Right lobe of liver (tissue), 6 donors: ENCODE data around the gene DDI2. TPM values are rescaled to one million over a fixed set of nuclear protein-coding genes. Genes with fewer than 3 reads are reported as not detected.

Experiments used
- ATAC-seq, 4 donors: fragments of 200-7000 bp; cut with Tn5 transposase; one replicate each; pipeline ENCODE4 v1.9.1; 2020; ENCODE audit warnings: mild to moderate bottlenecking in 4 of 4, moderate library complexity in 4 of 4
- DNase-seq, 3 donors: peaks; one replicate each; pipeline ENCODE4 v3.0.0-alpha.2; 2020
- H3K27ac ChIP-seq, 3 donors: fragments of 200-600 bp; one replicate each; pipeline ENCODE4 v1.8.0; 2022
- H3K27me3 ChIP-seq, 2 donors: fragments of 200-600 bp; one replicate each; pipeline ENCODE4 v1.8.0; 2022
- H3K36me3 ChIP-seq, 4 donors: fragments of 200-600 bp; sonication (generic) in 1 of 4; one replicate each; pipeline versions ENCODE4 v1.5.1 to v1.8.0; 2017 to 2022; ENCODE audit warnings: control low read depth in 1 of 4
- H3K4me1 ChIP-seq, 4 donors: fragments of 200-600 bp; sonication (generic) in 1 of 4; one replicate each; pipeline versions ENCODE4 v1.5.1 to v1.8.0; 2017 to 2022; ENCODE audit warnings: control low read depth in 1 of 4
- H3K4me3 ChIP-seq, 3 donors: fragments of 200-600 bp; one replicate each; pipeline ENCODE4 v1.8.0; 2022
- H3K9me3 ChIP-seq, 4 donors: fragments of 200-600 bp; sonication (generic) in 1 of 4; one replicate each; pipeline versions ENCODE4 v1.5.1 to v1.8.0; 2017 to 2022; ENCODE audit warnings: control low read depth in 1 of 4
- CTCF ChIP-seq, 4 donors: fragments of 200-600 bp in 3 of 4; fragments of 450-650 bp in 1 of 4; IDR thresholded peaks; one replicate each; pipeline versions ENCODE4 v1.5.1 to v1.8.0; 2016 to 2022; ENCODE audit warnings: antibody characterized with exemption in 4 of 4, mild to moderate bottlenecking in 2 of 4
- POLR2A ChIP-seq: fragments of 450-650 bp; IDR thresholded peaks from one replicate; pipeline ENCODE4 v1.6.1; 2017; ENCODE audit warnings: antibody characterized with exemption, mild to moderate bottlenecking
- WGBS: methylation state at CpG from one replicate; pipeline ENCODE4 v1.1.6; 2018; ENCODE audit warnings: low coverage, low lambda C conversion rate; ENCODE audit not compliant: insufficient coverage; ENCODE audit errors: missing lambda C conversion rate; 5-methylcytosine and 5-hydroxymethylcytosine counted together
- intact Hi-C, 2 donors: fragments of 100-400 bp; cut with DNase I; formaldehyde crosslinking; loops; one replicate each; pipeline versions ENCODE4 v1.11.2 to v1.14.1; 2022
- small RNA-seq, 2 experiments: library from RNA; depleted of rRNA; stranded (forward); fragments of <200 nt; gene quantifications; one replicate each; pipeline ENCODE3, GENCODE V24; 2016
- total RNA-seq, 6 experiments: library from RNA; depleted of rRNA in 2 of 6; stranded (reverse); fragments of >200 nt in 2 of 6; fragmentation: NEBNext Ultra II Directional in 3 of 6; extraction: Animal tissue kit (Norgen Biotek cat#: 25700) in 3 of 6; gene quantifications; one replicate each; pipeline versions ENCODE4 v1.1.0 to v1.2.4, GENCODE V29; 2016 to 2023
- donor health status: DM: no; HTN: yes; CAD: no.
- donor health status: DM: no; HTN: no; CAD: no.
- donor health status: DM: no; HTN: no; CAD: no.
- donor health status: DM: no; HTN: yes; CAD: no.
- donor health status: DM: no; HTN: yes; CAD: no.

DDI2 gene
- total RNA-seq, 6 experiments from 2014 or later, result 24.9 to 70.0 (median 42.9) TPM

- peaks cover 0 to 21% (median 11%) of the 10 kb centered on the region in 4 donors for H3K4me1 ChIP-seq
- intact Hi-C loops, result no loop called here
- H3K36me3 ChIP-seq, result peaks cover 0 to 31% (median under 1%) of the 10 kb centered on the region in 4 donors
- no peaks in the 10 kb centered on the region for H3K27me3 ChIP-seq
- H3K27ac ChIP-seq, result peak overlapping the region in 2 of 3 donors; percentile 44 to 54
- no peaks in the 10 kb centered on the region for H3K9me3 ChIP-seq
- ATAC-seq (peak; percentile 82 to 87 (median 84)), DNase-seq (peak in 2 of 3 donors; percentile 74 to 78)
- TF ChIP-seq CTCF (IDR thresholded peaks at IDR 0.05) (no peak), POLR2A (no peak)
- no peak overlapping the region for H3K4me3 ChIP-seq
- WGBS, result no CpG with 5 or more reads among the region's 8 CpGs
Observed at GRCh38 chr1:15718199-15718601, 100.9 kb downstream of the DDI2 start.

Small RNA genes within 50 kb of the gene (small RNA-seq; reads per million reads assigned to genes)
- gene AL121992.2 (0 reads per million in 2 experiments), gene CD24P1 (0 reads per million in 2 experiments), gene RNU7-179P (0 reads per million in 2 experiments)

Other genes starting within 250 kb of the DDI2 start
- gene EFHD2, start 207.6 kb upstream of the DDI2 start, total RNA-seq, result 10 to 100 TPM in 5 of 6 experiments, 1 to 10 TPM in 1; 9.9 to 19.4 (median 15.6) TPM
- not detected for gene CTRC, start 179.0 kb upstream of the DDI2 start, total RNA-seq
- gene CELA2A, start 160.7 kb upstream of the DDI2 start, total RNA-seq, result not detected
- not detected for gene CELA2B, start 141.4 kb upstream of the DDI2 start, total RNA-seq
- gene CASP9, start 93.2 kb upstream of the DDI2 start, total RNA-seq, result 1 to 10 TPM; 2.3 to 9.0 (median 8.2) TPM
- 10 to 100 TPM in 4 of 6 experiments, 1 to 10 TPM in 2; 8.4 to 15.0 (median 11.9) TPM for gene DNAJC16, start 90.6 kb upstream of the DDI2 start, total RNA-seq
- 10 to 100 TPM; 49.4 to 79.9 (median 66.1) TPM for gene AGMAT, start 32.4 kb upstream of the DDI2 start, total RNA-seq
- gene PLEKHM2, start 66.9 kb downstream of the DDI2 start, total RNA-seq, result 10 to 100 TPM; 15.6 to 27.9 (median 20.2) TPM
- gene SLC25A34, start 118.8 kb downstream of the DDI2 start, total RNA-seq, result 10 to 100 TPM in 1 of 6 experiments, 1 to 10 TPM in 4, under 1 TPM in 1; 0.69 to 11.6 (median 3.2) TPM
- gene TMEM82, start 125.0 kb downstream of the DDI2 start, total RNA-seq, result 10 to 100 TPM; 15.8 to 33.5 (median 19.1) TPM
- 10 to 100 TPM in 1 of 6 experiments, 1 to 10 TPM in 5; 4.0 to 13.1 (median 6.0) TPM for gene FBLIM1, start 141.3 kb downstream of the DDI2 start, total RNA-seq
- 1 to 10 TPM in 2 of 6 experiments, under 1 TPM in 4; 0.42 to 1.1 (median 0.51) TPM for gene UQCRHL, start 190.2 kb downstream of the DDI2 start, total RNA-seq
- 10 to 100 TPM; 13.5 to 33.7 (median 23.2) TPM for gene SPEN, start 230.2 kb downstream of the DDI2 start, total RNA-seq